Calu3 (cell line): ENCODE results near the gene CES2. TPM values are rescaled to one million over a fixed set of nuclear protein-coding genes. Genes with fewer than 3 reads are reported as not detected.

Experiments used
- BruUV-seq: library from RNA; stranded (reverse); fragments of 400-500 nt; replicated peaks from 2 replicates; lab custom pipeline; 2021; lab: Mats Ljungman, UMichigan
- CTCF ChIA-PET: fragments of 300-600 bp; sonication (Branson Sonifier 250); formaldehyde crosslinking; loops from one replicate; lab custom pipeline; 2022; ENCODE audit warnings: antibody characterized with exemption; lab: Charles Lee
- DNase-seq: peaks from one replicate; pipeline ENCODE4 v3.0.0; 2022
- H3K27ac Mint-ChIP-seq: one replicate; pipeline ENCODE4 v1.8.0; 2022; ENCODE audit warnings: mixed read lengths; ENCODE audit not compliant: unreplicated experiment
- H3K27me3 Mint-ChIP-seq: one replicate; pipeline ENCODE4 v1.8.0; 2022; ENCODE audit warnings: mixed read lengths; ENCODE audit not compliant: unreplicated experiment
- H3K36me3 Mint-ChIP-seq: one replicate; pipeline ENCODE4 v1.8.0; 2022; ENCODE audit warnings: mild to moderate bottlenecking, moderate library complexity, mixed read lengths; ENCODE audit not compliant: insufficient read depth, unreplicated experiment
- H3K4me1 Mint-ChIP-seq: one replicate; pipeline ENCODE4 v1.8.0; 2022; ENCODE audit warnings: mild to moderate bottlenecking, low read depth, mixed read lengths; ENCODE audit not compliant: unreplicated experiment
- H3K4me3 Mint-ChIP-seq: one replicate; pipeline ENCODE4 v1.8.0; 2022; ENCODE audit warnings: mild to moderate bottlenecking, low read depth, moderate library complexity, mixed read lengths; ENCODE audit not compliant: unreplicated experiment
- H3K9me3 Mint-ChIP-seq: one replicate; pipeline ENCODE4 v1.8.0; 2022; ENCODE audit warnings: low read depth, mixed read lengths; ENCODE audit not compliant: unreplicated experiment
- CTCF ChIP-seq: fragments of 200-600 bp; IDR thresholded peaks from one replicate; pipeline ENCODE4 v1.8.0; 2022; ENCODE audit warnings: antibody characterized with exemption; ENCODE audit not compliant: unreplicated experiment
- intact Hi-C: fragments of 100-400 bp; cut with micrococcal nuclease; formaldehyde crosslinking; loops from one replicate; pipeline ENCODE4 v1.10.0; 2022; ENCODE audit not compliant: unreplicated experiment
- total RNA-seq: library from RNA; stranded (reverse); gene quantifications from 2 replicates; pipeline ENCODE4 v1.2.3, GENCODE V29; 2022

The CES2 gene
- total RNA-seq, 1 experiment from 2014 or later, result 61.1 TPM

GRCh38 chr16:66937725-66938337, 2.5 kb downstream of the CES2 start:
- intact Hi-C loops, result no loop called here
- no peak for DNase-seq
- Mint-ChIP-seq H3K9me3 (no peaks in the 10 kb centered on the region), H3K4me1 (peaks cover 32% of the 10 kb centered on the region), H3K27me3 (no peaks in the 10 kb centered on the region), H3K4me3 (no peak overlapping the region), H3K27ac (no peak overlapping the region), H3K36me3 (peaks cover 43% of the 10 kb centered on the region)
- no peak for TF ChIP-seq CTCF
- CTCF ChIA-PET, result no interaction called here
- no TSS peak for BruUV-seq

GRCh38 chr16:66939366-66939765, 4.0 kb downstream of the CES2 start:
- DNase-seq, result no peak
- Mint-ChIP-seq H3K36me3 (peaks cover 36% of the 10 kb centered on the region), H3K27me3 (no peaks in the 10 kb centered on the region), H3K9me3 (no peaks in the 10 kb centered on the region), H3K27ac (no peak overlapping the region), H3K4me1 (peaks cover 18% of the 10 kb centered on the region), H3K4me3 (no peak overlapping the region)
- intact Hi-C loops, result no loop called here
- no TSS peak for BruUV-seq
- CTCF ChIA-PET, result no interaction called here
- no peak for TF ChIP-seq CTCF

GRCh38 chr16:66940236-66940635, 4.9 kb downstream of the CES2 start:
- no peak overlapping the region for H3K27ac Mint-ChIP-seq
- no peak overlapping the region for H3K4me3 Mint-ChIP-seq
- intact Hi-C loops, result no loop called here
- no peak for TF ChIP-seq CTCF
- CTCF ChIA-PET, result no interaction called here
- H3K27me3 Mint-ChIP-seq, result no peaks in the 10 kb centered on the region
- H3K9me3 Mint-ChIP-seq, result no peaks in the 10 kb centered on the region
- no TSS peak for BruUV-seq
- DNase-seq, result no peak
- peaks cover 31% of the 10 kb centered on the region for H3K36me3 Mint-ChIP-seq
- peaks cover 17% of the 10 kb centered on the region for H3K4me1 Mint-ChIP-seq

- no TSS peak for BruUV-seq
- peaks cover 6% of the 10 kb centered on the region for H3K27me3 Mint-ChIP-seq
- no peak overlapping the region for H3K27ac Mint-ChIP-seq
- H3K36me3 Mint-ChIP-seq, result peaks cover 33% of the 10 kb centered on the region
- peaks cover 12% of the 10 kb centered on the region for H3K4me1 Mint-ChIP-seq
- H3K9me3 Mint-ChIP-seq, result no peaks in the 10 kb centered on the region
- DNase-seq, result no peak
- no peak overlapping the region for H3K4me3 Mint-ChIP-seq
- intact Hi-C loops, result no loop called here
- no peak for TF ChIP-seq CTCF
- CTCF ChIA-PET, result no interaction called here
These were observed 7.7 kb downstream of the CES2 start for GRCh38 chr16:66942981-66943380.
